Panc1 (cell line): Measurements from ENCODE around the gene DUOXA1. TPM values are rescaled to one million over a fixed set of nuclear protein-coding genes. Genes with fewer than 3 reads are reported as not detected.

Experiments used
- ATAC-seq: fragments of 200-7000 bp; cut with Tn5 transposase; 2 replicates; pipeline ENCODE4 v1.9.1; 2020; ENCODE audit warnings: mild to moderate bottlenecking, moderate library complexity
- BruUV-seq: library from RNA; stranded (reverse); fragments of 400-500 nt; replicated peaks from 2 replicates; lab custom pipeline; 2021; lab: Mats Ljungman, UMichigan
- CTCF ChIA-PET: fragments of 300-600 bp; sonication (Branson Sonifier 250); formaldehyde crosslinking; loops from one replicate; lab custom pipeline; 2022; ENCODE audit warnings: antibody characterized with exemption; lab: Charles Lee
- POLR2A ChIA-PET: fragments of 300-600 bp; sonication (Branson Sonifier 250); formaldehyde crosslinking; loops from one replicate; lab custom pipeline; 2022; ENCODE audit warnings: antibody characterized with exemption; lab: Charles Lee
- DNase-seq: peaks from one replicate; pipeline ENCODE4 v3.0.0-alpha.2; 2010; ENCODE audit warnings: low read depth, low spot score
- H3K27ac ChIP-seq: 2 replicates; pipeline ENCODE4 v1.5.1; 2011; ENCODE audit warnings: mild to moderate bottlenecking, low read length, inconsistent platforms
- H3K27me3 ChIP-seq: fragments of 200-500 bp; sonication (Bioruptor generic); 2 replicates; pipeline ENCODE4 v1.6.0; 2014; ENCODE audit warnings: low read length, inconsistent platforms; ENCODE audit not compliant: control insufficient read depth, insufficient read depth
- H3K36me3 ChIP-seq: fragments of 200-500 bp; sonication (Bioruptor generic); 2 replicates; pipeline ENCODE4 v1.5.1; 2014; ENCODE audit warnings: inconsistent platforms, mild to moderate bottlenecking, low read length, moderate library complexity; ENCODE audit not compliant: control insufficient read depth, insufficient read depth
- H3K4me1 ChIP-seq: 2 replicates; pipeline ENCODE4 v1.5.1; 2011; ENCODE audit warnings: inconsistent platforms, mild to moderate bottlenecking, low read length, moderate library complexity; ENCODE audit not compliant: control insufficient read depth, insufficient read depth
- H3K4me3 ChIP-seq, 2 experiments: 2 replicates each; pipeline ENCODE4 v1.5.1; 2011 to 2012; ENCODE audit warnings: low read depth in 2 of 2, low read length in 2 of 2, mild to moderate bottlenecking in 2 of 2, inconsistent platforms in 1 of 2, moderate library complexity in 1 of 2
- H3K9me3 ChIP-seq: fragments of 200-500 bp; sonication (Bioruptor generic); 2 replicates; pipeline ENCODE4 v1.5.1; 2014; ENCODE audit warnings: low read depth, mild to moderate bottlenecking, inconsistent platforms, low read length, moderate library complexity; ENCODE audit not compliant: control insufficient read depth, insufficient read depth
- POLR2AphosphoS5 ChIP-seq: IDR thresholded peaks from 2 replicates; pipeline ENCODE4 v1.6.1; 2012; ENCODE audit warnings: mild to moderate bottlenecking, low read depth, low read length, moderate library complexity
- SIN3A ChIP-seq: IDR thresholded peaks from 2 replicates; pipeline ENCODE4 v1.6.1; 2012; ENCODE audit warnings: low read depth, mild to moderate bottlenecking, low read length, moderate library complexity, borderline replicate concordance; ENCODE audit not compliant: insufficient read depth
- TCF7L2 ChIP-seq: IDR thresholded peaks from 2 replicates; pipeline ENCODE4 v1.6.1; 2011; ENCODE audit warnings: mild to moderate bottlenecking, low read depth, low read length, inconsistent platforms
- in situ Hi-C: cut with HindIII; loops from 2 replicates; pipeline ENCODE4 v1.10.0; 2016; ENCODE audit warnings: low sequenced_read_pairs, low pct_unique_long_range_greater_than_20kb
- intact Hi-C: fragments of 100-400 bp; cut with micrococcal nuclease; formaldehyde crosslinking; loops from one replicate; pipeline ENCODE4 v1.10.0; 2022; ENCODE audit not compliant: unreplicated experiment
- total RNA-seq: library from RNA; stranded (reverse); gene quantifications from one replicate; pipeline ENCODE4 v1.2.1, GENCODE V29; 2021; ENCODE audit not compliant: unreplicated experiment
- TF ChIP-seq, protein P1 (sequence below): fragments of 450-650 bp; IDR thresholded peaks from 2 replicates; pipeline ENCODE4 v1.5.1; 2017; ENCODE audit warnings: mild to moderate bottlenecking
- TF ChIP-seq, protein P2 (sequence below), 2 experiments: IDR thresholded peaks; 2 replicates each; pipeline ENCODE4 v1.6.1; 2011 to 2012; ENCODE audit warnings: low read depth in 2 of 2, control low read depth in 1 of 2, low read length in 1 of 2, mild to moderate bottlenecking in 1 of 2, moderate library complexity in 1 of 2; ENCODE audit not compliant: insufficient read depth in 1 of 2

Gene DUOXA1
- total RNA-seq, 1 experiment from 2014 or later, result not detected

DNA sequence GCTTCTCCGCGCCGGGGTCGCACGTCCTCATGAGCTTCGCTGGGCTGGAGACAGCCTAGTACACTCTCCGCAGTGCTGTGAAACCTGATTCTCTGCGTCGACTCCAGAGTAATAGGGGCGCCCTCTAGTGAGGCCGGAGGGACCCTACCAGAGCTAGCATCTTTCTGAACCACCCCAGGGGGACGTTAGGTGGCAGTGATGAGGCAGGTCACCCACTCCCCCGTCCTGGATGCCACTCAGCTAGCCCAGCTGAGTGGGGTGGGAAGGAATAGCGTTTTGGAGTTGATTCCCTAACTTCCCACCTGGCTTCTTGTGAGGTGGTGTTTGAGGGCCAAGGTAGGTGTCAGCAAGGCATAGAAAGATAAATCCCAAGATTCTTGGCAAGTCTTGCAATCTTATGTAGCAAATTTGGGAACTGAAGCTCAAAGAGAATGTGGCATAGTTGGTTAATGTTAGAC lies 11.5 kb downstream of the DUOXA1 start:
- intact Hi-C loops, result no loop called here
- H3K36me3 ChIP-seq, result no peaks in the 10 kb centered on the region
- POLR2A ChIA-PET, result no interaction called here
- CTCF ChIA-PET, result interaction anchor here (0.6 to 1.6 kb wide), 16 partner anchors 8 to 266 kb away, joined by 3 to 9 read pairs (median 4); no protein-coding TSS in a partner anchor
- H3K4me3 ChIP-seq, result no peak overlapping the region
- DNase-seq (peak; percentile 78), ATAC-seq (peak; percentile 95)
- TF ChIP-seq TCF7L2 (no peak), POLR2AphosphoS5 (no peak), SIN3A (no peak)
- TF ChIP-seq, protein P1, sequence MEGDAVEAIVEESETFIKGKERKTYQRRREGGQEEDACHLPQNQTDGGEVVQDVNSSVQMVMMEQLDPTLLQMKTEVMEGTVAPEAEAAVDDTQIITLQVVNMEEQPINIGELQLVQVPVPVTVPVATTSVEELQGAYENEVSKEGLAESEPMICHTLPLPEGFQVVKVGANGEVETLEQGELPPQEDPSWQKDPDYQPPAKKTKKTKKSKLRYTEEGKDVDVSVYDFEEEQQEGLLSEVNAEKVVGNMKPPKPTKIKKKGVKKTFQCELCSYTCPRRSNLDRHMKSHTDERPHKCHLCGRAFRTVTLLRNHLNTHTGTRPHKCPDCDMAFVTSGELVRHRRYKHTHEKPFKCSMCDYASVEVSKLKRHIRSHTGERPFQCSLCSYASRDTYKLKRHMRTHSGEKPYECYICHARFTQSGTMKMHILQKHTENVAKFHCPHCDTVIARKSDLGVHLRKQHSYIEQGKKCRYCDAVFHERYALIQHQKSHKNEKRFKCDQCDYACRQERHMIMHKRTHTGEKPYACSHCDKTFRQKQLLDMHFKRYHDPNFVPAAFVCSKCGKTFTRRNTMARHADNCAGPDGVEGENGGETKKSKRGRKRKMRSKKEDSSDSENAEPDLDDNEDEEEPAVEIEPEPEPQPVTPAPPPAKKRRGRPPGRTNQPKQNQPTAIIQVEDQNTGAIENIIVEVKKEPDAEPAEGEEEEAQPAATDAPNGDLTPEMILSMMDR, result peak; percentile 100
- TF ChIP-seq, protein P2, sequence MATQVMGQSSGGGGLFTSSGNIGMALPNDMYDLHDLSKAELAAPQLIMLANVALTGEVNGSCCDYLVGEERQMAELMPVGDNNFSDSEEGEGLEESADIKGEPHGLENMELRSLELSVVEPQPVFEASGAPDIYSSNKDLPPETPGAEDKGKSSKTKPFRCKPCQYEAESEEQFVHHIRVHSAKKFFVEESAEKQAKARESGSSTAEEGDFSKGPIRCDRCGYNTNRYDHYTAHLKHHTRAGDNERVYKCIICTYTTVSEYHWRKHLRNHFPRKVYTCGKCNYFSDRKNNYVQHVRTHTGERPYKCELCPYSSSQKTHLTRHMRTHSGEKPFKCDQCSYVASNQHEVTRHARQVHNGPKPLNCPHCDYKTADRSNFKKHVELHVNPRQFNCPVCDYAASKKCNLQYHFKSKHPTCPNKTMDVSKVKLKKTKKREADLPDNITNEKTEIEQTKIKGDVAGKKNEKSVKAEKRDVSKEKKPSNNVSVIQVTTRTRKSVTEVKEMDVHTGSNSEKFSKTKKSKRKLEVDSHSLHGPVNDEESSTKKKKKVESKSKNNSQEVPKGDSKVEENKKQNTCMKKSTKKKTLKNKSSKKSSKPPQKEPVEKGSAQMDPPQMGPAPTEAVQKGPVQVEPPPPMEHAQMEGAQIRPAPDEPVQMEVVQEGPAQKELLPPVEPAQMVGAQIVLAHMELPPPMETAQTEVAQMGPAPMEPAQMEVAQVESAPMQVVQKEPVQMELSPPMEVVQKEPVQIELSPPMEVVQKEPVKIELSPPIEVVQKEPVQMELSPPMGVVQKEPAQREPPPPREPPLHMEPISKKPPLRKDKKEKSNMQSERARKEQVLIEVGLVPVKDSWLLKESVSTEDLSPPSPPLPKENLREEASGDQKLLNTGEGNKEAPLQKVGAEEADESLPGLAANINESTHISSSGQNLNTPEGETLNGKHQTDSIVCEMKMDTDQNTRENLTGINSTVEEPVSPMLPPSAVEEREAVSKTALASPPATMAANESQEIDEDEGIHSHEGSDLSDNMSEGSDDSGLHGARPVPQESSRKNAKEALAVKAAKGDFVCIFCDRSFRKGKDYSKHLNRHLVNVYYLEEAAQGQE (IDR thresholded peaks at IDR 0.05; ENCODE audit: insufficient read depth in 1 of 2, low read depth in 2 of 2, low read length in 1 of 2), result no peak
- H3K27me3 ChIP-seq, result peaks cover 15% of the 10 kb centered on the region; the same call in 1 of the 2 replicates
- in situ Hi-C loops, result no loop called here
- no peak overlapping the region for H3K27ac ChIP-seq
- no peaks in the 10 kb centered on the region for H3K9me3 ChIP-seq
- BruUV-seq, result no TSS peak
- peaks cover 7% of the 10 kb centered on the region for H3K4me1 ChIP-seq

DNA sequence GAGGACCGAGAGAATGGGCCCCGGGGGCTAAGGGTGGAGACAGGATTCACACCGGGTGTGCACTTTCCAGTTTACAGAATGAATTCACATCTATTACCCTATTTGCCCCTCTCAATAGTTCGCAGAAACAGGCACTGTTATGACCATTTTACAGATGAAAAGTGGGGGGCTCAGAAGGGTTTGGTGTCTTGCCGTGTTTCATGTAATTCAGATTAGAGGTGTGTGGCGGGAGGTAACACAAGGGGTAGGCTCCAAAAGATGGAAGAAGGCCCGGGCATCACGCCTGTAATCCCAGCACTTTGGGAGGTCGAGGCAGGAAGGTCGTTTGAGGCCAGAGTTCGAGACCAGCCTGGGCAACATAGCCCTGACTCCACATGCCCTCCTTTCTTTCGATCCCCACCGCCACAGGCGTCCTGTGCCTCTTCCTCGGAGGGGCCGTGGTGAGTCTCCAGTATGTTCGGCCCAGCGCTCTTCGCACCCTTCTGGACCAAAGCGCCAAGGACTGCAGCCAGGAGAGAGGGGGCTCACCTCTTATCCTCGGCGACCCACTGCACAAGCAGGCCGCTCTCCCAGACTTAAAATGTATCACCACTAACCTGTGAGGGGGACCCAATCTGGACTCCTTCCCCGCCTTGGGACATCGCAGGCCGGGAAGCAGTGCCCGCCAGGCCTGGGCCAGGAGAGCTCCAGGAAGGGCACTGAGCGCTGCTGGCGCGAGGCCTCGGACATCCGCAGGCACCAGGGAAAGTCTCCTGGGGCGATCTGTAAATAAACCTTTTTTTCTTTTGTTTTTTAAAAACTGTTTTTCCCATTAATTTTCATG lies 12.2 kb downstream of the DUOXA1 start:
- no TSS peak for BruUV-seq
- peak; percentile 35 for ATAC-seq
- no peaks in the 10 kb centered on the region for H3K9me3 ChIP-seq
- H3K36me3 ChIP-seq, result no peaks in the 10 kb centered on the region
- ChIA-PET POLR2A (no interaction called here), CTCF (interaction anchor here (0.6 to 1.6 kb wide), 14 partner anchors 9 to 162 kb away, joined by 3 to 9 read pairs (median 3); no protein-coding TSS in a partner anchor)
- TF ChIP-seq, protein P2 (IDR thresholded peaks at IDR 0.05; ENCODE audit: insufficient read depth in 1 of 2, low read depth in 2 of 2, low read length in 1 of 2), result no peak
- TF ChIP-seq, protein P1, result no peak
- TF ChIP-seq SIN3A, result no peak
- TF ChIP-seq TCF7L2, result no peak
- no peak for TF ChIP-seq POLR2AphosphoS5
- no peak overlapping the region for H3K27ac ChIP-seq
- peaks cover 9% of the 10 kb centered on the region for H3K4me1 ChIP-seq
- intact Hi-C loops (no loop called here), in situ Hi-C loops (no loop called here)
- H3K4me3 ChIP-seq, result no peak overlapping the region
- peaks cover 15% of the 10 kb centered on the region; the same call in 1 of the 2 replicates for H3K27me3 ChIP-seq
- DNase-seq, result no peak
